ENCODE measurements around the gene LIMK2. TPM values are rescaled to one million over a fixed set of nuclear protein-coding genes. Genes with fewer than 3 reads are reported as not detected.

LIMK2 gene
- total and polyA plus RNA-seq, 10 of the 15 experiments (the other 5 are each of a cell fraction or from before 2014, with no cell fraction given) = 2.9 to 40.4 (median 26.7) TPM

DNA sequence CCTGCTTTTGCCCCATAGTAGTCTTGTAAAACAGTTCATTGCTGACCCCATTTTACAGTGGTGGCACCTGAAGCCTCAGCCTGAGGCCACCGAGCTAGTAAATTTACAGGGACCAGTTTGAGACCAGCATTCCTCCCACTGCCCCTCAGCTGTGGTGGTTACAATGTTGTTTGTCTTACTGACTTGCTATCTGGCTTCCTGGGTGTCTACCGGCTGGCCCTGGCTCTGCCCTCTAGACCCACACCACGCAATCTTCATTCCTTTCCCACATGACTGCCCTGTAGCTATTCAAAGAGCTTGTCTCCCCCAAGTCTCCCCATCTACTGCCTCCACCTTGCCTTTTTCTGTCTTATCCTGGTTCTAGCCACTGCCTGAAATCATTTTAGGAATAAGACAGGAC lies 59.4 kb downstream of the LIMK2 start (continued):
- TF ChIP-seq RELA (IDR thresholded peaks at IDR 0.05; ENCODE audit: borderline replicate concordance, partially characterized antibody) (no peak), LARP7 (IDR thresholded peaks at IDR 0.05) (no peak), CBX3 (IDR thresholded peaks at IDR 0.05; ENCODE audit: borderline replicate concordance, low read depth) (no peak), MXI1 (IDR thresholded peaks at IDR 0.05; ENCODE audit: low read depth, low read length) (no peak), ZNF207 (IDR thresholded peaks at IDR 0.05; ENCODE audit: borderline replicate concordance) (no peak), NRF1 (conservative IDR thresholded peaks at IDR 0.05; ENCODE audit: low read depth, low read length) (no peak), BHLHE40 (IDR thresholded peaks at IDR 0.05; ENCODE audit: borderline replicate concordance in 1 of 2, low read depth in 2 of 2, low read length in 1 of 2) (no peak), ZBTB11 (CRISPR knock-in tag; IDR thresholded peaks at IDR 0.05) (no peak), MYC (IDR thresholded peaks at IDR 0.05; ENCODE audit: insufficient read depth, insufficient read length, insufficient replicate concordance, low read length, severe bottlenecking) (no peak), TARDBP (IDR thresholded peaks at IDR 0.05; ENCODE audit: borderline replicate concordance) (no peak), NR2C1 (IDR thresholded peaks at IDR 0.05) (no peak), SMAD1 (IDR thresholded peaks at IDR 0.05; ENCODE audit: low read depth, partially characterized antibody) (no peak)
- TF ChIP-seq, protein P1, sequence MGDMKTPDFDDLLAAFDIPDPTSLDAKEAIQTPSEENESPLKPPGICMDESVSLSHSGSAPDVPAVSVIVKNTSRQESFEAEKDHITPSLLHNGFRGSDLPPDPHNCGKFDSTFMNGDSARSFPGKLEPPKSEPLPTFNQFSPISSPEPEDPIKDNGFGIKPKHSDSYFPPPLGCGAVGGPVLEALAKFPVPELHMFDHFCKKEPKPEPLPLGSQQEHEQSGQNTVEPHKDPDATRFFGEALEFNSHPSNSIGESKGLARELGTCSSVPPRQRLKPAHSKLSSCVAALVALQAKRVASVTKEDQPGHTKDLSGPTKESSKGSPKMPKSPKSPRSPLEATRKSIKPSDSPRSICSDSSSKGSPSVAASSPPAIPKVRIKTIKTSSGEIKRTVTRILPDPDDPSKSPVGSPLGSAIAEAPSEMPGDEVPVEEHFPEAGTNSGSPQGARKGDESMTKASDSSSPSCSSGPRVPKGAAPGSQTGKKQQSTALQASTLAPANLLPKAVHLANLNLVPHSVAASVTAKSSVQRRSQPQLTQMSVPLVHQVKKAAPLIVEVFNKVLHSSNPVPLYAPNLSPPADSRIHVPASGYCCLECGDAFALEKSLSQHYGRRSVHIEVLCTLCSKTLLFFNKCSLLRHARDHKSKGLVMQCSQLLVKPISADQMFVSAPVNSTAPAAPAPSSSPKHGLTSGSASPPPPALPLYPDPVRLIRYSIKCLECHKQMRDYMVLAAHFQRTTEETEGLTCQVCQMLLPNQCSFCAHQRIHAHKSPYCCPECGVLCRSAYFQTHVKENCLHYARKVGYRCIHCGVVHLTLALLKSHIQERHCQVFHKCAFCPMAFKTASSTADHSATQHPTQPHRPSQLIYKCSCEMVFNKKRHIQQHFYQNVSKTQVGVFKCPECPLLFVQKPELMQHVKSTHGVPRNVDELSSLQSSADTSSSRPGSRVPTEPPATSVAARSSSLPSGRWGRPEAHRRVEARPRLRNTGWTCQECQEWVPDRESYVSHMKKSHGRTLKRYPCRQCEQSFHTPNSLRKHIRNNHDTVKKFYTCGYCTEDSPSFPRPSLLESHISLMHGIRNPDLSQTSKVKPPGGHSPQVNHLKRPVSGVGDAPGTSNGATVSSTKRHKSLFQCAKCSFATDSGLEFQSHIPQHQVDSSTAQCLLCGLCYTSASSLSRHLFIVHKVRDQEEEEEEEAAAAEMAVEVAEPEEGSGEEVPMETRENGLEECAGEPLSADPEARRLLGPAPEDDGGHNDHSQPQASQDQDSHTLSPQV (IDR thresholded peaks at IDR 0.05) = no peak

Data from GM12878 (cell line).